Activated naive CD4-positive, alpha-beta T cell (primary cell): Measurements from ENCODE around the gene RPL31.
"Not testable (repeated sequence)": the region's sequence is repeated elsewhere in the genome, so short reads cannot be mapped to it uniquely, and the experiment has no call there.

Experiments
- DNase-seq, 4 experiments: peaks; one replicate each; lab custom pipeline; 2025; lab: John Stamatoyannopoulos, UW

Gene RPL31

GRCh38 chr2:101027852-101028251 lies 25.8 kb downstream of the RPL31 start:
- DNase-seq = no peak

- no peak for DNase-seq
Observed at GRCh38 chr2:101030866-101031554, 28.9 kb downstream of the RPL31 start.

GRCh38 chr2:101032084-101032776 lies 30.1 kb downstream of the RPL31 start:
- no peak for DNase-seq

GRCh38 chr2:101036562-101036961 lies 34.5 kb downstream of the RPL31 start:
- no peak for DNase-seq

- no peak for DNase-seq
Observed at GRCh38 chr2:101037161-101037755, 35.2 kb downstream of the RPL31 start.

GRCh38 chr2:101038455-101039255 lies 36.6 kb downstream of the RPL31 start:
- DNase-seq = no peak

GRCh38 chr2:101040072-101040471 lies 38.0 kb downstream of the RPL31 start:
- no peak for DNase-seq

GRCh38 chr2:101040761-101041160 lies 38.7 kb downstream of the RPL31 start:
- DNase-seq = no peak

- DNase-seq = no peak
Observed at GRCh38 chr2:101041413-101041812, 39.3 kb downstream of the RPL31 start.

GRCh38 chr2:101045330-101045729 lies 43.2 kb downstream of the RPL31 start:
- DNase-seq = no peak

GRCh38 chr2:101047075-101047766 lies 45.1 kb downstream of the RPL31 start:
- DNase-seq = no peak

GRCh38 chr2:101047774-101048173 lies 45.7 kb downstream of the RPL31 start:
- DNase-seq = no peak

- DNase-seq = no peak
Observed at GRCh38 chr2:101048756-101049155, 46.7 kb downstream of the RPL31 start.

- not testable (repeated sequence) for DNase-seq
Observed at GRCh38 chr2:101050886-101051285, 48.8 kb downstream of the RPL31 start.

- DNase-seq = no peak
Observed at GRCh38 chr2:101052147-101052546, 50.1 kb downstream of the RPL31 start.

- no peak for DNase-seq
Observed at GRCh38 chr2:101053117-101053516, 51.0 kb downstream of the RPL31 start.
